CD4-positive, alpha-beta T cell (primary cell): ENCODE results near the gene CNTN4. TPM values are rescaled to one million over a fixed set of nuclear protein-coding genes. Genes with fewer than 3 reads are reported as not detected.

ENCODE experiments used
- ATAC-seq: fragments of 200-7000 bp; cut with Tn5 transposase; one replicate; pipeline ENCODE4 v1.10.0; 2022; ENCODE audit warnings: mild to moderate bottlenecking; ENCODE audit not compliant: poor library complexity
- CTCF ChIA-PET: fragments of 350-600 bp; sonication (Branson Sonifier 250); formaldehyde crosslinking; loops from one replicate; lab custom pipeline; 2021; ENCODE audit warnings: antibody characterized with exemption, inconsistent platforms; lab: Charles Lee
- POLR2A ChIA-PET: fragments of 350-600 bp; sonication (Branson Sonifier 250); formaldehyde crosslinking; loops from one replicate; lab custom pipeline; 2021; ENCODE audit warnings: antibody characterized with exemption, inconsistent platforms; lab: Charles Lee
- DNase-seq, 14 experiments: peaks; one replicate each; pipeline ENCODE4 v3.0.0-alpha.2; 2013 to 2020; ENCODE audit warnings: mixed read lengths in 2 of 14
- H3K27ac ChIP-seq, 2 donors: one replicate each; pipeline versions ENCODE4 v1.5.1 to v1.7.0; 2013; ENCODE audit warnings: low read length in 2 of 2, low read depth in 1 of 2, mild to moderate bottlenecking in 1 of 2
- H3K27me3 ChIP-seq, 2 experiments: 1 replicate in 1 of 2; 2 replicates in 1 of 2; pipeline versions ENCODE4 v1.6.1 to v1.7.0; 2013; ENCODE audit warnings: low read length in 2 of 2, control low read depth in 1 of 2, mild to moderate bottlenecking in 1 of 2, moderate library complexity in 1 of 2; ENCODE audit not compliant: insufficient read depth in 2 of 2, control insufficient read depth in 1 of 2
- H3K36me3 ChIP-seq: one replicate; pipeline ENCODE4 v1.6.1; 2013; ENCODE audit warnings: low read length, control low read depth; ENCODE audit not compliant: insufficient read depth
- H3K4me1 ChIP-seq: one replicate; pipeline ENCODE4 v1.6.1; 2013; ENCODE audit warnings: low read length, control low read depth; ENCODE audit not compliant: insufficient read depth
- H3K4me3 ChIP-seq: one replicate; pipeline ENCODE4 v1.5.1; 2013; ENCODE audit warnings: mild to moderate bottlenecking, low read length, moderate library complexity
- H3K9me3 ChIP-seq, 2 experiments: 1 replicate in 1 of 2; 2 replicates in 1 of 2; pipeline versions ENCODE4 v1.6.1 to v1.7.0; 2013; ENCODE audit warnings: low read length in 2 of 2, mild to moderate bottlenecking in 2 of 2, control low read depth in 1 of 2, moderate library complexity in 1 of 2; ENCODE audit not compliant: control insufficient read depth in 1 of 2, insufficient read depth in 1 of 2
- H3K27ac Mint-ChIP-seq: one replicate; pipeline ENCODE4 v1.8.0; 2020; ENCODE audit warnings: mixed read lengths
- H3K27me3 Mint-ChIP-seq: one replicate; pipeline ENCODE4 v1.8.0; 2021; ENCODE audit warnings: mixed read lengths
- H3K36me3 Mint-ChIP-seq: one replicate; pipeline ENCODE4 v1.8.0; 2021; ENCODE audit warnings: low read depth, mixed read lengths
- H3K4me1 Mint-ChIP-seq: one replicate; pipeline ENCODE4 v1.8.0; 2021; ENCODE audit warnings: low read depth, mixed read lengths
- H3K4me3 Mint-ChIP-seq: one replicate; pipeline ENCODE4 v1.8.0; 2020; ENCODE audit warnings: mild to moderate bottlenecking, mixed read lengths
- H3K9me3 Mint-ChIP-seq: one replicate; pipeline ENCODE4 v1.8.0; 2020; ENCODE audit warnings: mixed read lengths
- intact Hi-C, 2 experiments: fragments of 100-400 bp; cut with DNase I in 1 of 2; cut with micrococcal nuclease in 1 of 2; formaldehyde crosslinking; loops; one replicate each; pipeline versions ENCODE4 v1.15.1 to v1.9.0; 2023 to 2025; cut with DNase I, micrococcal nuclease
- total RNA-seq, 174 experiments: library from RNA in 2 of 174; stranded (reverse) in 2 of 174; gene quantifications; one replicate each; pipeline ENCODE4 v1.2.3 and lab custom pipeline; 2021 to 2026
- TF ChIP-seq, protein P1 (sequence below): fragments of 200-600 bp; IDR thresholded peaks from one replicate; pipeline ENCODE4 v1.8.0; 2022; ENCODE audit warnings: antibody characterized with exemption, mild to moderate bottlenecking

CNTN4 gene
- total RNA-seq, 2 experiments from 2014 or later, result not detected

DNA sequence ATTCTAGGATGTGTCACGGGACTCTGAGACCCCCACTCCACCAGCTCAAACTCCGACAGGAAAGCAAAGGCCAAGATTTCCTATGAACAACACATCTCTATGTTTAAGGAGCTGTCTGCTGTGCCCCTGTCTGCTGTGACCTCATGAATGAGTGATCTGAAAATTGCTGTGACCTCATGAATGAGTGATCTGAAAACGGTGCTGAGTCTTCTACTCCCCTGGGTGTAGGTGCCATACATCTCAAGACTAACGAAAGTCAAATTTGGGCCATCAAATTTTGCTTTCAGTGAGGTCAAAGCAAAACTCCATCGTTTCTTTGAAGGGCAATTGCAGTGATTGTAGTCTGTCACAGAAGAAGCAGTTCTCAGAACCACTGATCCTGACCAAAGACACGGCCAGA is 987.1 kb downstream of the CNTN4 start:
- H3K27me3 Mint-ChIP-seq, result no peaks in the 10 kb centered on the region
- TF ChIP-seq, protein P1, sequence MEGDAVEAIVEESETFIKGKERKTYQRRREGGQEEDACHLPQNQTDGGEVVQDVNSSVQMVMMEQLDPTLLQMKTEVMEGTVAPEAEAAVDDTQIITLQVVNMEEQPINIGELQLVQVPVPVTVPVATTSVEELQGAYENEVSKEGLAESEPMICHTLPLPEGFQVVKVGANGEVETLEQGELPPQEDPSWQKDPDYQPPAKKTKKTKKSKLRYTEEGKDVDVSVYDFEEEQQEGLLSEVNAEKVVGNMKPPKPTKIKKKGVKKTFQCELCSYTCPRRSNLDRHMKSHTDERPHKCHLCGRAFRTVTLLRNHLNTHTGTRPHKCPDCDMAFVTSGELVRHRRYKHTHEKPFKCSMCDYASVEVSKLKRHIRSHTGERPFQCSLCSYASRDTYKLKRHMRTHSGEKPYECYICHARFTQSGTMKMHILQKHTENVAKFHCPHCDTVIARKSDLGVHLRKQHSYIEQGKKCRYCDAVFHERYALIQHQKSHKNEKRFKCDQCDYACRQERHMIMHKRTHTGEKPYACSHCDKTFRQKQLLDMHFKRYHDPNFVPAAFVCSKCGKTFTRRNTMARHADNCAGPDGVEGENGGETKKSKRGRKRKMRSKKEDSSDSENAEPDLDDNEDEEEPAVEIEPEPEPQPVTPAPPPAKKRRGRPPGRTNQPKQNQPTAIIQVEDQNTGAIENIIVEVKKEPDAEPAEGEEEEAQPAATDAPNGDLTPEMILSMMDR, result no peak
- DNase-seq (no peak), ATAC-seq (no peak)
- H3K36me3 ChIP-seq, result no peaks in the 10 kb centered on the region
- no peak overlapping the region for H3K27ac Mint-ChIP-seq
- no peak overlapping the region for H3K4me3 Mint-ChIP-seq
- H3K27ac ChIP-seq, result no peak overlapping the region
- POLR2A ChIA-PET, result no interaction called here
- CTCF ChIA-PET, result no interaction called here
- H3K4me1 ChIP-seq, result no peaks in the 10 kb centered on the region
- no peak overlapping the region for H3K4me3 ChIP-seq
- no peaks in the 10 kb centered on the region for H3K9me3 ChIP-seq
- H3K27me3 ChIP-seq, result no peaks in the 10 kb centered on the region
- no peaks in the 10 kb centered on the region for H3K4me1 Mint-ChIP-seq
- no peaks in the 10 kb centered on the region for H3K36me3 Mint-ChIP-seq
- intact Hi-C loops, result no loop called here
- H3K9me3 Mint-ChIP-seq, result no peaks in the 10 kb centered on the region

DNA sequence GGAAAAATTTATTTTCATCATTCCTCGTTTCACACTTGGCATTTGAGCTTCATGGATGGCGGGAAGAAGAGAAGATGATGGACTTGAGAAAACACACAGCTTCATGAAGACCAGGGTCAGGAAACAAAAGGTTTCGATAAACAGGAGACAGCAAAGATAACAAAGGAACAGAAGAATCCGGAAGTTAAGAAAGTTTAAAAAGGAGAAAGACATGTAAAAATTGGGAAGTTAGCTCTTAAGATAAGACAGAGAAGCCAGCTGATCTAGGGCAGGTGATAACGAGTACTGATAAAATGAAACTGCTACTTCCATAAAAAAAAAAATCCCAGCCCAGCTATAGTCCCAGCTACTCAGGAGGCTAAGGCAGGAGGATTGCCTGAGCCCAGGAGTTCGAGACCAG is 987.6 kb downstream of the CNTN4 start:
- Mint-ChIP-seq H3K4me3 (no peak overlapping the region), H3K9me3 (no peaks in the 10 kb centered on the region), H3K36me3 (no peaks in the 10 kb centered on the region), H3K27ac (no peak overlapping the region), H3K4me1 (no peaks in the 10 kb centered on the region), H3K27me3 (no peaks in the 10 kb centered on the region)
- TF ChIP-seq, protein P1, result no peak
- Histone ChIP-seq H3K36me3 (no peaks in the 10 kb centered on the region), H3K9me3 (no peaks in the 10 kb centered on the region), H3K27ac (no peak overlapping the region), H3K4me3 (no peak overlapping the region), H3K27me3 (no peaks in the 10 kb centered on the region), H3K4me1 (no peaks in the 10 kb centered on the region)
- no peak for DNase-seq
- intact Hi-C loops, result no loop called here
- no peak for ATAC-seq
- ChIA-PET POLR2A (no interaction called here), CTCF (no interaction called here)

DNA sequence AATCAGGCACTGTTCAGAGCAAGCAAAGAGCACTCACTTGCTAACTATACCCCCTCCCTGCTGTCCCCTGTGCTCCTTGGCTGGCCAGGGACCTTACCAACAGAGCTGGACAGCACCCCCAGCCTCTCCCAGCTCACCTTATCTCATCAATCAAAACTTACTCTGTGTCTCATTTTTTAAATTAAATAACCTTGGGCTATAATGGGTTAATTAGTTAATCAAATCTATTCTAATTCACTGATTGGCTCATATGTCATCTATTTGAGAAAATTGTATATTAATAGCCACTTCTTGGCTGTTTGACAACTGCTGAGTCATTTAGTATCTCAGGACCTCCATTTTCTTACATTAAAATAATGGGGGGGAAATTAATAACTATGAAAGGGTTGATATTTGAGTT is 988.6 kb downstream of the CNTN4 start:
- DNase-seq (no peak), ATAC-seq (no peak)
- intact Hi-C loops, result no loop called here
- Histone ChIP-seq H3K27ac (no peak overlapping the region), H3K27me3 (no peaks in the 10 kb centered on the region), H3K4me3 (no peak overlapping the region), H3K4me1 (no peaks in the 10 kb centered on the region), H3K9me3 (no peaks in the 10 kb centered on the region), H3K36me3 (no peaks in the 10 kb centered on the region)
- CTCF ChIA-PET, result no interaction called here
- no peaks in the 10 kb centered on the region for H3K9me3 Mint-ChIP-seq
- H3K27me3 Mint-ChIP-seq, result no peaks in the 10 kb centered on the region
- no peaks in the 10 kb centered on the region for H3K36me3 Mint-ChIP-seq
- no peak overlapping the region for H3K4me3 Mint-ChIP-seq
- POLR2A ChIA-PET, result no interaction called here
- no peaks in the 10 kb centered on the region for H3K4me1 Mint-ChIP-seq
- no peak overlapping the region for H3K27ac Mint-ChIP-seq
- TF ChIP-seq, protein P1, result no peak
